Adrenal gland (tissue), 12 donors: ENCODE results near the gene PEX10. TPM values are rescaled to one million over a fixed set of nuclear protein-coding genes. Genes with fewer than 3 reads are reported as not detected.

Experiments
- DNase-seq, 7 donors: peaks; one replicate each; pipeline ENCODE4 v3.0.0-alpha.2; 2019 to 2020
- H3K27ac ChIP-seq, 5 donors: fragments of 200-600 bp; sonication (generic) in 4 of 5; 1 replicate in 3 of 5; 2 replicates in 2 of 5; pipeline versions ENCODE4 v1.5.1 to v1.8.0; 2016 to 2020; ENCODE audit warnings: mild to moderate bottlenecking in 1 of 5
- H3K27me3 ChIP-seq: fragments of 200-600 bp; 2 replicates; pipeline ENCODE4 v1.8.0; 2021
- H3K36me3 ChIP-seq, 2 donors: fragments of 200-600 bp; replicated peaks in 1 of 2; 1 replicate in 1 of 2; 2 replicates in 1 of 2; pipeline versions ENCODE4 v1.5.1 to v1.8.0; 2018 to 2022
- H3K4me1 ChIP-seq, 2 donors: fragments of 200-600 bp; replicated peaks in 1 of 2; 1 replicate in 1 of 2; 2 replicates in 1 of 2; pipeline versions ENCODE4 v1.5.1 to v1.8.0; 2018 to 2021
- H3K4me3 ChIP-seq, 4 donors: fragments of 200-600 bp; sonication (generic) in 3 of 4; one replicate each; pipeline ENCODE4 v1.5.1; 2016 to 2018
- H3K9me3 ChIP-seq, 3 donors: fragments of 200-600 bp; sonication (generic) in 1 of 3; replicated peaks in 1 of 3; 1 replicate in 2 of 3; 2 replicates in 1 of 3; pipeline versions ENCODE4 v1.5.1 to v1.8.0; 2016 to 2021
- POLR2A ChIP-seq, 2 donors: fragments of 450-650 bp; IDR thresholded peaks; one replicate each; pipeline ENCODE4 v1.6.1; 2017; ENCODE audit warnings: antibody characterized with exemption in 2 of 2, mild to moderate bottlenecking in 2 of 2, moderate library complexity in 1 of 2
- WGBS, 4 donors: extraction: QIAGEN DNeasy Blood & Tissue Kit in 2 of 4; methylation state at CpG; one replicate each; pipeline versions ENCODE4 v1.1.5 to v1.1.7; 2013 to 2017; 5-methylcytosine and 5-hydroxymethylcytosine counted together
- intact Hi-C, 2 donors: fragments of 100-400 bp; cut with DNase I; formaldehyde crosslinking; loops; one replicate each; pipeline versions ENCODE4 v1.14.1 to v1.15.0; 2022 to 2023
- polyA plus RNA-seq, 3 donors: library from polyadenylated mRNA; stranded (reverse); fragments of 200-250 nt in 2 of 3; fragments of 350-450 nt in 1 of 3; fragmentation: Illumina TruSeq in 1 of 3; extraction: RNeasy Lipid Tissue Mini Kit (QIAGEN cat#74804) in 1 of 3; gene quantifications; one replicate each; pipeline ENCODE4 v1.2.3, GENCODE V29; 2013 to 2014
- total RNA-seq, 9 donors: library from RNA; depleted of rRNA in 4 of 9; stranded (reverse); fragments of >200 nt in 4 of 9; fragments of 120-200 nt in 1 of 9; fragmentation: NEBNext Ultra II Directional in 1 of 9; extraction: Animal tissue kit (Norgen Biotek cat#: 25700) in 1 of 9; gene quantifications; one replicate each; pipeline versions ENCODE4 v1.1.0 to v1.2.4, GENCODE V29; 2013 to 2023
- TF ChIP-seq, protein P1 (sequence below), 6 experiments: fragments of 450-650 bp in 4 of 6; fragments of 200-600 bp in 2 of 6; sonication (generic) in 1 of 6; IDR thresholded peaks; 1 replicate in 5 of 6; 2 replicates in 1 of 6; pipeline versions ENCODE4 v1.5.1 to v1.8.0; 2016 to 2021; ENCODE audit warnings: antibody characterized with exemption in 6 of 6, mild to moderate bottlenecking in 2 of 6, moderate library complexity in 1 of 6
- donor health status: healthy with polysubstance abuse.
- donor health status: Bipolar disorder and iron deficiency.
- donor health status: DM: yes; HTN: yes; CAD: no.
- donor health status: DM: no; HTN: no; CAD: no.
- donor health status: DM: no; HTN: no; CAD: no.
- donor health status: DM: yes; HTN: yes; CAD: no.

The PEX10 gene
- total and polyA plus RNA-seq, 12 donors: 25.3 to 81.5 (median 44.7) TPM

DNA sequence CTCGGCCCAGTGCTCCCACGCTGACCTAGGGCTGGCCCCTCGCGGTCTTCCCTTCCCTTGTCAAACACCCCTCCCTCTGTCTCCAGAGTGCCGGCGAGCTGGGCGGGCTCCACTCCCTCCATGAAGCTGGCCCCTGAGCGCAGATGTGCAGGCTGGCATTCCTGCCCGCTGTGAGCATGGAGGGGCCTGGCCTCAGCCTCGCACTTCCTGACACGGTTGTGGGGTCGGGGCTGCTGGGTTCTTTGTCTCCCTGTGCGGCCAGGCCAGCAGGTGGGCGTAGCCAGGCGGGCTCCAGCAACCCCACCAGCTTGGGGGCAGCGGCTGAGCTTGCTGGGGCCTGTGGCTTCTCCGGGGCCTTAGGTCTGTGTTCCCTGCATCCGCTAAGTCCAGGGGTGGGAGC, 14.2 kb upstream of the PEX10 start:
- TF ChIP-seq POLR2A (IDR thresholded peaks at IDR 0.05): no peak
- TF ChIP-seq, protein P1, sequence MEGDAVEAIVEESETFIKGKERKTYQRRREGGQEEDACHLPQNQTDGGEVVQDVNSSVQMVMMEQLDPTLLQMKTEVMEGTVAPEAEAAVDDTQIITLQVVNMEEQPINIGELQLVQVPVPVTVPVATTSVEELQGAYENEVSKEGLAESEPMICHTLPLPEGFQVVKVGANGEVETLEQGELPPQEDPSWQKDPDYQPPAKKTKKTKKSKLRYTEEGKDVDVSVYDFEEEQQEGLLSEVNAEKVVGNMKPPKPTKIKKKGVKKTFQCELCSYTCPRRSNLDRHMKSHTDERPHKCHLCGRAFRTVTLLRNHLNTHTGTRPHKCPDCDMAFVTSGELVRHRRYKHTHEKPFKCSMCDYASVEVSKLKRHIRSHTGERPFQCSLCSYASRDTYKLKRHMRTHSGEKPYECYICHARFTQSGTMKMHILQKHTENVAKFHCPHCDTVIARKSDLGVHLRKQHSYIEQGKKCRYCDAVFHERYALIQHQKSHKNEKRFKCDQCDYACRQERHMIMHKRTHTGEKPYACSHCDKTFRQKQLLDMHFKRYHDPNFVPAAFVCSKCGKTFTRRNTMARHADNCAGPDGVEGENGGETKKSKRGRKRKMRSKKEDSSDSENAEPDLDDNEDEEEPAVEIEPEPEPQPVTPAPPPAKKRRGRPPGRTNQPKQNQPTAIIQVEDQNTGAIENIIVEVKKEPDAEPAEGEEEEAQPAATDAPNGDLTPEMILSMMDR (IDR thresholded peaks at IDR 0.05): no peak
- Histone ChIP-seq H3K4me3 (no peak overlapping the region), H3K36me3 (no peaks in the 10 kb centered on the region), H3K4me1 (no peaks in the 10 kb centered on the region), H3K9me3 (no peaks in the 10 kb centered on the region), H3K27ac (no peak overlapping the region), H3K27me3 (peaks cover 15% of the 10 kb centered on the region)
- intact Hi-C loops: loop anchor here in 1 of 2 donors (10.0 kb wide), 1 partner anchor 998 kb away; no protein-coding TSS in a partner anchor
- DNase-seq: no peak
- WGBS, 4 donors: 47 to 78% (median 70%) methylated on average over 3 to 18 of the region's 18 CpGs

DNA sequence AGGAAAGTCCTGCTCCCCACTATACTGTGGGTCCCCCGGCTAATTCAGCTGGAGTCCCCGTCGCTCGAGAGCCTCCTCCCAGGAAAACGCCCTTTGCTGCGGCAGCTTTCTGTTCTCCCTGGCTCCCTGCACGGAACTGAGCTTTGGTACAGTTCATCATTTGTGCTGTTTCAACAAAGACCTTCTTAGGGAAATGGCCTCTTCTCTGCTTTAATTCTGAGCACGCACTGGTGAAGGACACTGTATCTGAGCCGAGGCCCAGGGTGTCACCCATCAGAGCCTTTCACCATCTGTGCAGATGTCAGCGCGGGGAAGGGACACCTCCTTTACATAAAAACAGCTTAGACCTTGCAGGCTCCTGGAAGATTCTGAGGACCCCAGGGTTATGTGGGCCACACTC, 13.5 kb upstream of the PEX10 start:
- Histone ChIP-seq H3K4me1 (no peaks in the 10 kb centered on the region), H3K4me3 (no peak overlapping the region), H3K27me3 (peaks cover 12% of the 10 kb centered on the region), H3K36me3 (no peaks in the 10 kb centered on the region), H3K27ac (no peak overlapping the region), H3K9me3 (no peaks in the 10 kb centered on the region)
- TF ChIP-seq, protein P1 (IDR thresholded peaks at IDR 0.05): no peak
- TF ChIP-seq POLR2A (IDR thresholded peaks at IDR 0.05): no peak
- intact Hi-C loops: loop anchor here in 1 of 2 donors (10.0 kb wide), 1 partner anchor 999 kb away; no protein-coding TSS in a partner anchor
- DNase-seq: no peak
- 59 to 73% (median 70%) methylated on average over 11 of the region's 11 CpGs for WGBS, 4 donors

DNA sequence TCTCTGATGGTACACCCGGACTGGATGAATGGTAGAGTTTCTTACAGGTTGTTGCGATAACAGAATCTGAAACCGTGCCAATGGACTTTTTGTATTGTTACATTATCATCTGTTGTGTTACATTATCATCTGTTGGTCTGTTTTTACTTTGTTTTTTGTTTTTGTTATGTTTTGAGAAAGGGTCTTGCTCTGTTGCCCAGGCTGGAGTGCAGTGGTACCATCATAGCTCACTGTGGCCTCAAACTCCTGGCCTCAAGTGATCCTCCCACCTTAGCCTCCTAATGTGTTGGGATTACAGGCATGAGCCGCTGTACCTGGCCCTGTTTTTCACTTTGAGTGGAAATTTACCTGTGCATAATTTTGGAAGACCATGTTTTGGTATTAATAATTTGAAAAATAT, 10.2 kb upstream of the PEX10 start:
- 69 to 87% (median 87%) methylated on average over 4 of the region's 4 CpGs for WGBS, 4 donors
- no peak for DNase-seq
- Histone ChIP-seq H3K9me3 (no peaks in the 10 kb centered on the region), H3K4me3 (no peak overlapping the region), H3K27ac (no peak overlapping the region), H3K4me1 (no peaks in the 10 kb centered on the region), H3K36me3 (no peaks in the 10 kb centered on the region), H3K27me3 (peaks cover 31% of the 10 kb centered on the region)
- TF ChIP-seq POLR2A (IDR thresholded peaks at IDR 0.05): no peak
- TF ChIP-seq, protein P1 (IDR thresholded peaks at IDR 0.05): no peak
- intact Hi-C loops: loop anchor here in 1 of 2 donors (10.0 kb wide), 1 partner anchor 1002 kb away; no protein-coding TSS in a partner anchor

DNA sequence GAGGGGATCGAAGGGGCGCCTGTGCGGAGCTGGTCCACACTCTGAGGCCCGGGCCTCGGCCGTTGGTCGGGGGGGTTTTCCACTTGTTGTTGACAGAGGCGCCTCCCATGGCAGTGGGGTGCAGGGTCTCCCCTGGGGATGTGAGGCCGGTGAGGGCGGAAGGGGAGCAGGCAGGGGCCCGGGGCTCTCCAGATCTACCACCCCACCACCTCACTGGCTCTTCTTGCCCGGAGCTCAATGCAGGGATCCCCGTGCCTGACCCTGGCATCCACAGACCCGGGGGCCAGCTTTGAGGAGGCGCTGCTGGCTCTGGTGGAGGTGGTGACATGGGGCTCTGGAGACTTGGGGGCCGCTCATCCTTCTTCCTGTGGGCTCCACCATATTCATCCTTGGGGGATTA, 7.1 kb upstream of the PEX10 start:
- intact Hi-C loops: loop anchor here in 1 of 2 donors (5.0 to 10.0 kb wide), 2 partner anchors 128 to 225 kb away; no protein-coding TSS in a partner anchor
- no peak for DNase-seq
- H3K27me3 ChIP-seq: peaks cover 34% of the 10 kb centered on the region

More for the DNA sequence above, 7.1 kb upstream of the PEX10 start:
- H3K27ac ChIP-seq: no peak overlapping the region
- no peaks in the 10 kb centered on the region for H3K36me3 ChIP-seq
- 74 to 79% (median 74%) methylated on average over 6 to 16 of the region's 16 CpGs; no CpG with 5 or more reads in 1 of the 4 donors for WGBS, 4 donors
- no peaks in the 10 kb centered on the region for H3K9me3 ChIP-seq
- H3K4me1 ChIP-seq: peaks cover 0 to 2% of the 10 kb centered on the region in 2 donors
- TF ChIP-seq POLR2A (IDR thresholded peaks at IDR 0.05): no peak
- TF ChIP-seq, protein P1 (IDR thresholded peaks at IDR 0.05): no peak
- no peak overlapping the region for H3K4me3 ChIP-seq
